ENCODE results near the gene EXOC3.
"Not testable (repeated sequence)": the region's sequence is repeated elsewhere in the genome, so short reads cannot be mapped to it uniquely, and the experiment has no call there.

GRCh38 chr5:402219-402614, 40.8 kb upstream of the EXOC3 start:
- TF ChIP-seq POLR2A (IDR thresholded peaks at IDR 0.05; ENCODE audit: low read depth, low read length); FOS (IDR thresholded peaks at IDR 0.05; ENCODE audit: low read depth, low read length); CTCF (conservative IDR thresholded peaks at IDR 0.05; ENCODE audit: low read depth, low read length): not testable (repeated sequence)
